NCI-H2196 treated with DMSO at 0.1 percent for 48 hours (cell line): ENCODE data around the gene ARL11.
"Not testable (repeated sequence)": the region's sequence is repeated elsewhere in the genome, so short reads cannot be mapped to it uniquely, and the experiment has no call there.

Source experiments
- DNase-seq: peaks from one replicate; lab custom pipeline; 2025; ENCODE audit not compliant: unreplicated experiment; lab: John Stamatoyannopoulos, UW

ARL11 gene

GRCh38 chr13:49627831-49628652, at the start of gene ARL11:
ARL11 (plus strand) TSS chr13:49628507; CDS start chr13:49630448, 1,941 bp downstream.
- no peak for DNase-seq

- no peak for DNase-seq
These were observed 48.8 kb upstream of the ARL11 start for GRCh38 chr13:49579501-49579900.

GRCh38 chr13:49580980-49581680, 47.2 kb upstream of the ARL11 start:
- no peak for DNase-seq

- no peak for DNase-seq
These were observed 43.5 kb upstream of the ARL11 start for GRCh38 chr13:49584771-49585182.

GRCh38 chr13:49585220-49586157, 42.8 kb upstream of the ARL11 start, which contains the start of gene RCBTB1:
RCBTB1 (minus strand) TSS chr13:49585558; CDS start chr13:49567279, 18,279 bp downstream.
- DNase-seq = peak; percentile 13

GRCh38 chr13:49586717-49587116, 41.6 kb upstream of the ARL11 start:
- DNase-seq = no peak

GRCh38 chr13:49587311-49587847, 40.9 kb upstream of the ARL11 start:
- no peak for DNase-seq

- not testable (repeated sequence) for DNase-seq
These were observed 37.6 kb upstream of the ARL11 start for GRCh38 chr13:49590714-49591113.

- not testable (repeated sequence) for DNase-seq
These were observed 34.4 kb upstream of the ARL11 start for GRCh38 chr13:49593876-49594275.

GRCh38 chr13:49594576-49594975, 33.7 kb upstream of the ARL11 start:
- no peak for DNase-seq

GRCh38 chr13:49596221-49596620, 32.1 kb upstream of the ARL11 start:
- DNase-seq = no peak

- no peak for DNase-seq
These were observed 31.2 kb upstream of the ARL11 start for GRCh38 chr13:49597043-49597641.

GRCh38 chr13:49602005-49602404, 26.3 kb upstream of the ARL11 start:
- DNase-seq = no peak

- DNase-seq = not testable (repeated sequence)
These were observed 25.7 kb upstream of the ARL11 start for GRCh38 chr13:49602615-49603014.

GRCh38 chr13:49604570-49604969, 23.7 kb upstream of the ARL11 start:
- no peak for DNase-seq

- peak; percentile 33 for DNase-seq
These were observed 21.3 kb upstream of the ARL11 start for GRCh38 chr13:49606747-49607648.

GRCh38 chr13:49607761-49608160, 20.5 kb upstream of the ARL11 start:
- DNase-seq = no peak

GRCh38 chr13:49608651-49609331, 19.5 kb upstream of the ARL11 start:
- no peak for DNase-seq

GRCh38 chr13:49610176-49610575, 18.1 kb upstream of the ARL11 start:
- DNase-seq = no peak
